Stimulated activated CD8-positive, alpha-beta memory T cell treated with anti-CD3 and anti-CD28 coated beads, Interleukin-12 subunit alpha, Interleukin-12 subunit beta, amount 100 ng/mL, for 24 hours (primary cell): ENCODE results near the gene CDKL5.

Experiments used
- DNase-seq: peaks from one replicate; pipeline ENCODE4 v3.0.0-alpha.2; 2020; ENCODE audit errors: extremely low read depth

Gene CDKL5

GRCh38 chrX:18649498-18649951 lies 224.1 kb downstream of the CDKL5 start:
- DNase-seq = no peak

DNA sequence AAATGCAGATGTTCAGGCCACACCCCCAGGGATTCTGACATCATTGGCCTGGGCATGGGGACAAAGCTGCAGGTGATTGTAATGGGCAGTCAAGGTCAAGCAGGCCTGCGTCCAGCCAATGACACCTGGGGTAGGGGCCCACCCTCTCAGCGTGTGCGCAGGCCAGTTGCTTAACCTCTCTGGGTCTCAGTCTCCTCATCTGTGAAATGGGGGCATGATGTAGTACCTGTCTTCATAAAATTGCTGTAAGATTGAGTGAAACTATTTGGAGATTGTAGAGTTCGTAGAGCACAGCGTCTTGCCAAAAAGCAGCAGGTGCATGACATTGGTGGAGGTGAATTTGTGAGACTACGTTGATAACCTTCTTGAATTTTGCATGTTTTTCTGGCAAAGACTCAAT lies 225.3 kb downstream of the CDKL5 start:
- no peak for DNase-seq

DNA sequence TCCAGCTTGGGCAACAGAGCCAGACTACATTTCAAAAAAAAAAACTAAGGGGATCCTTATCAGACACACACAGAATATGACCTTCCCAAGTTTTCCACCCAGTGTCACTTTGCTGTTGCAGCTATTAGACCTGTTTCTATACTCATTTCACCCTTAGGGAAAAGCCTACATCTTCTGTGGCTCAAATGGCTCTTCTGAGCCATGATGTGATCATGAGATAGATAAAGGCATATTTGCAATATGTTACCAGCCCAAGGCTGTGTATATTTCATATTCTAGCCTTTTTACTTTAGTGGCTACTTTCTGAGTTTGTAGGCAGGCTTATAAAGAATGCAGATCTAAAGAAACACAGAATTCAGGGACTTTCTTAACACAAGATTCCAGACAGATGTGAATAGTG lies 227.2 kb downstream of the CDKL5 start:
- no peak for DNase-seq

- DNase-seq = no peak
Measured at GRCh38 chrX:18654875-18655836, 229.7 kb downstream of the CDKL5 start.

DNA sequence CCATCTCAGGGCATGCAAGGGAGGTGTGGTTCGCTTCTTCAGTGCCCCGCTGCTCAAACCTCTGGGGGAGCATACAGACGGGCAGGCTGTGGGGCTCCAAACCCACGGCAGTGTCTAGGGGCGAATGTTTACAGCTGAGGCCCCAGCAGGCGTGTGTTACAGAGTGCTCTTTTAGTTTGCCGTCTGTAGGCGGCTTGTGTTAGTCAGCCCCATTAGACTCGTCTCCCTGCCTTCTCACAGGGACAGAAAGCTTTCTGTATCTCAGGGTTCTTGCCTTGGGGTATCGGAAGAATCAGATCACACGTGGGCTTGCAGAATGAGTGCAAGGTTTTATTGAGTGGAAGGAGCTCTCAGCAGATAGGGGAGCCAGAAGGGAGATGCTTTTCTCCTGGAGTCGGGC lies 235.9 kb downstream of the CDKL5 start:
- no peak for DNase-seq

DNA sequence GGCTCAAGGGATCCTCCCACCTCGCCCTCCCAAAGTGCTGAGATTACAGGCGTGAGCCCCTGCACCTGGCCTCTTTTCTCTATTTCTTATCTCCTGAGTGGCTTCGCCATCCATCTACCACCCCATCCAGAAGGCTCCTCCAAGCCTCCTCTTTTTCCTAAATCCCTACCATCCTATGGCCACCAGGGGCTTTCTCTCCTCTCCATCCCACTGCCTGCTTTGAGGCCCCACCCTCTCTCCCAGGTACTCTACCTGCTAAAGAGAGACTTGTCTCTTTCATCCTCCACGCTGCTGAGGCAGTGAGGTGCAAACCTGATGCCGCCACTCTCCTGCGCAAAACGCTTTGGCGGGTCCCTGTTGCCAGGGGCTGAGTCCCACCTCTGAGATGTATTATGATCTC lies 239.5 kb downstream of the CDKL5 start:
- no peak for DNase-seq

DNA sequence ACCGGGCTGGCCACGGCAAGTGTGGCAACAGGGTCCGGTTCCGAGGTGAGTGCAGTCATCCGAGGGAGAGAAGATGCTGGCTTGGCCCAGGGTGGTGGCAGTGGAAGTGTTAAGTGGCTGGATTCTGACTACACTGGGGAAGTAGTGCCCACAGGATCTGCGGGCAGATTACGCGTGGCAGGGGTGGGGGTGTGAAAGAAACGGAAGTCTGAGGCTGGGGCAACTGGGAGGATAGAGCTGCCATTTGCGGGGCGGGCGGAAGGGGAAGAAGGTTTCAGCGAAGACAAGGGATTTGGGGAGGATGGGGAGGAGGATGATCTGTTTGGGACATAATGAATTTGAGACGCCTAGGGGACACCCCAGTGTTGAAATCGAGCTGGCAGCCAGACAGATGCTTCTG lies 241.2 kb downstream of the CDKL5 start:
- DNase-seq = no peak

DNA sequence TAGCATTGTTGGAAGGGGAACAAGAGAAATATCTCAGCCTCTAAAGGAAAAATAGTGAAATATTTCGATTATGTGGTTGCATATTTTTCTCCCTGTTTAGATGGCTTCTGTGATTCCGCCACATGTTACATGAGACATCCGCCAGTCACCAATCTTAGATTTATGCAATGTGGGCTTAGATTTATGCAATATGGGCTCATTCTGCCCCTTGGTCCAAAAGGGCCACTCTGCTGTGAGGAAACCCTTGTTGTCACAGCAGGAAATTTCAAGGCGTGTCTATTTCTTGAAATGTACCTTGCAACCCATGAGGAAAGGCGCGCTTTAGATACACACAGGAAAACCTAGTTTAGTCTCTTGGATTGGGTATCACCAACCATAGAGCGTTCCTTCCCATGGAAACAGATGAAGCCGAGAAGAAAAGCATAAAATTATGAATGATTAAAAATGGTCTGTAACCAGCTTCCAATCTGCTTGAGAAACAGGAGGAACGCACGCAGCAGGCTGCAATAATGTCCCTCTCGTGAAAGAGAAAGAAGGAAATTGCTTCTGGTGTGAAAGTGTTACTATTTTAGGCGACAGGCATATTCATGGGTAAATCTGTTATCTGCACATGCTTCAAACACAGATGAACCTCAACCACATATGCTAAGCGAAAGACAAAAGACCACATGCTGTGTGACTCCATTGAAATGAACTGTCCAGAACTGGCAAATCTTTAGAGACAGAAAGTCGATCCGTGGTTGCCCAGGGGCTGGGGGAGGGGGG lies 242.8 kb downstream of the CDKL5 start:
- no peak for DNase-seq

- DNase-seq = no peak
Measured at GRCh38 chrX:18672008-18672407, 246.6 kb downstream of the CDKL5 start, which contains the start of gene RS1. Gene RS1, minus strand, starts transcription at chrX:18672108. Its CDS starts 40 bp downstream, at chrX:18672068.

- DNase-seq = no peak
Measured at GRCh38 chrX:18674417-18674787, 249.0 kb downstream of the CDKL5 start.

- DNase-seq = peak; percentile 36
Measured at GRCh38 chrX:18674788-18675735, 249.7 kb downstream of the CDKL5 start.

- no peak for DNase-seq
Measured at GRCh38 chrX:18676050-18676449, 250.6 kb downstream of the CDKL5 start.

DNA sequence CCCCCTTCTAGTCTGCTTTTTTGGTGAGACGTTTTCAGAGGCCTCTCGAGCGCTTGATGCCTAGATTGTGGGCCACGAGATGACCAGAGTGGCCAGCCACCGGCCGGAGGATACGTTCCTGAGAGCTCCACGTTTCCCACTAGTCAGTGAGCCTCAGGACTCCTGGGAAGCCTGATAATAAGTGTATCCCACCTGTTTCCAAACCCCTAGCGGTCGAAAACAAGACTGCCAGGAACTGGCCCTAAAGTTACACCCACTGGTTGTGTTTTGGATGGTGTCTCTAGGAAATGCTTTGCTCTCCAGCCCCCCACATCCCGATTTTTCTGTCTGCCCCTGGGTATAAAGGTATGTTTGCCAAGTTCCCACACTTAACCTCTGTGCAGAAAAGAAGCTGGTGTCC lies 251.1 kb downstream of the CDKL5 start:
- no peak for DNase-seq

DNA sequence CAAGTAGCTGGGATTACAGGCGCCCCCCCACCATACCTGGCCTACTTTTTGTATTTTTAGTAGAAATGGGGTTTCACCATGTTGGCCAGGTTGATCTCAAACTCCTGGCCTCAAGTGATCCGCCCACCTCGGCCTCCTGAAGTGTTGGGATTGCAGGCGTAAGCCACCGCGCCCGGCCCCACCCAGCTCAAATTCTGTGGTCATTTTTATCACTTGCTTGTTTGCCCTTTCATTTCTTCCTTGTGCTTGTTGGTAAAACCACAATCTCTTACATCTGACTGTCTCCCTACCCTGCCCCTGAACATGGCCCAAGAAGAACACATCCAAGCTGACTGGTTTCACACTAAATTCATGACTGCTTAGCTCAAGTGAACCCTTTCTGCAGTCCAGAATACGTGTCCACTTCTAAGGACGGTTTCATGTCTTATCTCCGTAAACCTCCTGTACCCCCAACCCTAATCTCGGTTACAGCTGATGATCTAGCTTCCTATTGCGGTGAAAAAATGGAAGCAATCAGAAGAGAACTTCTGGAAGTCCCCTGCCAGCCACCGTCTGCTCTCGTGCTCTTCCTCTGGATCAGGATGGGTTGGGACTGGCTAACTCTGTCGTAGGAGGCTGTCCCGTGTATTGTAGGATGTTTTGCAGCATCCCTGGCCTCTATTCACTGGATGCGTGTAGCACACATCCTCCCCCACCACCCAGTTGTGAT lies 251.9 kb downstream of the CDKL5 start:
- DNase-seq = no peak

- DNase-seq = no peak
Measured at GRCh38 chrX:18681996-18682395, 256.6 kb downstream of the CDKL5 start.

- no peak for DNase-seq
Measured at GRCh38 chrX:18682979-18683387, 257.6 kb downstream of the CDKL5 start.

DNA sequence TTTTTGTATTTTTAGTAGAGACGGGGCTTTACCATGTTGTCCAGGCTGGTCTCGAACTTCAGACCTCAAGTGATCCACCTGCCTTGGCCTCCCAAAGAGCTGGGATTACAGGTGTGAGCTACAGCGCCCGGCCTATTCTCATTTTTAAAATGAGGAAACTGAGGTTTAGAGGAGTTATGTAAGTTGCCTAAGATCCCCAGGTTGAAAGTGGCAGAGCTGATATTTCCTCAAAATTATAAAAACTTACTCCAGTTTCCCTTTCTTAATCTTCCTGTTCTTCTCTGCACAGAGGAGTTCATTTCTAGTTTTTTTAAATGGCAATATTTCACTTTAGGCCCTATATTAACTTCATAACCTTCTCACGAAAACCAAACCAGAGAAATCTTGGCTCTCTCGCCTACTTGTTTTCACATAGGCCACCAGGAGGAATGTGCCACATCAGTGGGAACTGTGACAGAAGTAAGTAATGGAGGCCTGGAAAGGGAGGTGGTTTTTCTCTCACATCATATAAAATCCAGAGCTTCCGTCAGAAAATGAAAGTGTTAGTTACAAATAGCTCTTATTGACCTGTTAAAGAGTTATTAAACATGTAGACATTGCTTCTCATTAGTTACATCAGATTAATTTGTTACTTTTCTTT lies 262.6 kb downstream of the CDKL5 start:
- no peak for DNase-seq

GRCh38 chrX:18691431-18691830 lies 266.0 kb downstream of the CDKL5 start:
- no peak for DNase-seq

DNA sequence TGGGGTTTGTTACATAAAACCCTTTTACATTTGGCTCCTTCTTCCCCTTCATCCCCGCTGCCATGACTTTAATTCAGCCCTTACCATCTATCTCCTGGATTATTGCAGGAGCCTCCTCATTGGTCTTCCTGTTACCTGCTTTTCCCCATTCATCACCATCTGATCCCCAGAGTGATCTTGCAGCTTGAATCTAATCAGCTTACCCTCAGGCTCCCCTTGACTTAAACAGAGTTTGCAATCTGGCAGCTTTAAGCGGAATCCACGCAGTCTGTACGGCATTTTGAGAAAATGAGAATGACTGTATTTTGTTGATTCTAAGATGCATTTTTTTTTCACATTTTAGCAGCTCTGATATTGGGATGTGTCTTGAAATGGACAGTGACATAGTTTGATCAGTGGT lies 267.1 kb downstream of the CDKL5 start:
- no peak for DNase-seq

- no peak for DNase-seq
Measured at GRCh38 chrX:18696653-18697052, 271.2 kb downstream of the CDKL5 start.
